ENCODE results near the gene KCNH2. TPM values are rescaled to one million over a fixed set of nuclear protein-coding genes. Genes with fewer than 3 reads are reported as not detected.

The KCNH2 gene
- total and polyA plus RNA-seq, 2 experiments from 2014 or later, result 2.6 to 14.7 TPM

DNA sequence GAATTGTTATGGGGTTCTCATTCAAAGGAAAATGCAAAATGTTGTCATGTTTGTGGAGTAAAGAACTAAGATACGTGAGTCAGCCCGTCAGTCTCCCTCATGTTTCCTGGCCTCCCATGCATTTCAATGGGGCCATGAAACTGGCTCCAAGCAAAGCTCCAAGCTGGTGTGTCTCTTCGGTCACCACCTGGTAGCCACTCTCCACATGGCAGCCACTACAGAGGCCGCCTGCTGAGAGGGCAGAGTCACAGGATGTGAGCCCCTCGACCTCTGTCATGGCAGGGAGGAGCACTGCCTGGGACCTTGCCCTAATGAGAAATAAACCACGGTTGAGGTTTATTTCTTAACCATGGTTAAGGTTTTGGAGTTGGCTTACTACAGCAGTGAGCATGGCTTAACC lies 63.2 kb downstream of the KCNH2 start (continued):
- TF ChIP-seq POLR2AphosphoS5 (IDR thresholded peaks at IDR 0.05; ENCODE audit: low read depth), result no peak
- TF ChIP-seq, protein P1, sequence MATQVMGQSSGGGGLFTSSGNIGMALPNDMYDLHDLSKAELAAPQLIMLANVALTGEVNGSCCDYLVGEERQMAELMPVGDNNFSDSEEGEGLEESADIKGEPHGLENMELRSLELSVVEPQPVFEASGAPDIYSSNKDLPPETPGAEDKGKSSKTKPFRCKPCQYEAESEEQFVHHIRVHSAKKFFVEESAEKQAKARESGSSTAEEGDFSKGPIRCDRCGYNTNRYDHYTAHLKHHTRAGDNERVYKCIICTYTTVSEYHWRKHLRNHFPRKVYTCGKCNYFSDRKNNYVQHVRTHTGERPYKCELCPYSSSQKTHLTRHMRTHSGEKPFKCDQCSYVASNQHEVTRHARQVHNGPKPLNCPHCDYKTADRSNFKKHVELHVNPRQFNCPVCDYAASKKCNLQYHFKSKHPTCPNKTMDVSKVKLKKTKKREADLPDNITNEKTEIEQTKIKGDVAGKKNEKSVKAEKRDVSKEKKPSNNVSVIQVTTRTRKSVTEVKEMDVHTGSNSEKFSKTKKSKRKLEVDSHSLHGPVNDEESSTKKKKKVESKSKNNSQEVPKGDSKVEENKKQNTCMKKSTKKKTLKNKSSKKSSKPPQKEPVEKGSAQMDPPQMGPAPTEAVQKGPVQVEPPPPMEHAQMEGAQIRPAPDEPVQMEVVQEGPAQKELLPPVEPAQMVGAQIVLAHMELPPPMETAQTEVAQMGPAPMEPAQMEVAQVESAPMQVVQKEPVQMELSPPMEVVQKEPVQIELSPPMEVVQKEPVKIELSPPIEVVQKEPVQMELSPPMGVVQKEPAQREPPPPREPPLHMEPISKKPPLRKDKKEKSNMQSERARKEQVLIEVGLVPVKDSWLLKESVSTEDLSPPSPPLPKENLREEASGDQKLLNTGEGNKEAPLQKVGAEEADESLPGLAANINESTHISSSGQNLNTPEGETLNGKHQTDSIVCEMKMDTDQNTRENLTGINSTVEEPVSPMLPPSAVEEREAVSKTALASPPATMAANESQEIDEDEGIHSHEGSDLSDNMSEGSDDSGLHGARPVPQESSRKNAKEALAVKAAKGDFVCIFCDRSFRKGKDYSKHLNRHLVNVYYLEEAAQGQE (IDR thresholded peaks at IDR 0.05; ENCODE audit: unreplicated experiment), result no peak
- TF ChIP-seq EZH2 (IDR thresholded peaks at IDR 0.05; ENCODE audit: low read depth, unreplicated experiment), result no peak
- no peak for TF ChIP-seq NANOG (IDR thresholded peaks at IDR 0.05; ENCODE audit: borderline replicate concordance)
- TF ChIP-seq ZNF114 (CRISPR knock-in tag; IDR thresholded peaks at IDR 0.05), result no peak
- no peak for TF ChIP-seq JUNB (IDR thresholded peaks at IDR 0.05; ENCODE audit: unreplicated experiment)
- no peak for TF ChIP-seq EZH2phosphoT487 (IDR thresholded peaks at IDR 0.05; ENCODE audit: unreplicated experiment)
- no peak for TF ChIP-seq ZNF331 (CRISPR knock-in tag; IDR thresholded peaks at IDR 0.05; ENCODE audit: low read depth)
- no peak for TF ChIP-seq CREB1 (CRISPR knock-in tag; IDR thresholded peaks at IDR 0.05; ENCODE audit: low read depth)
- no peak for TF ChIP-seq STAT1 (IDR thresholded peaks at IDR 0.05; ENCODE audit: unreplicated experiment)

DNA sequence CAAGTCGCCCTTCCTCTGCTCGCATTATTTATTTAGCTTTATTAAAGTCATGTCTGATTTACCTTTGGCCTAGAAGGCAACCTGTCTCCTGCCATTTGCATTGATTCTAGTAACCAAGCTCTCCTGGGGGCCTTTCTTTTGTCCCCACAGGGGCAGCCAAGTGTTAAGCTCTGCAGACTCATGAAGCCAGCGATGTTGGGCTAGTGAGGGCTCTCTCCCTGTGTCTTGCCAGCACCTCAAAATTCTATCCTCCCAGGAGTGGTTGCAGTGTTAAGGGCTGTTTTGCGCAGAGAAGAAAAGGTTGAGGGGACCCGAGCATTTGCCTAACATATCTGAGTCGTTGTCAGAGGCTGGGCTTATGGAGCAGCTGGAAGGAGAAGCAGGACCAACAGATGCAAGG lies 63.9 kb downstream of the KCNH2 start:
- no peaks in the 10 kb centered on the region for H3K27me3 ChIP-seq (ENCODE audit: insufficient read depth)
- no peak for DNase-seq (ENCODE audit: low spot score)
- 0 out of 2 replicates have a peak, but pooled peaks cover 8% of the 10 kb centered on the region for H3K9me2 ChIP-seq (ENCODE audit: insufficient read depth)
- no peaks in the 10 kb centered on the region for H4K20me1 ChIP-seq (replicated peaks; ENCODE audit: insufficient read depth)
- no peaks in the 10 kb centered on the region for H3K79me2 ChIP-seq (replicated peaks; ENCODE audit: insufficient read depth)
- H3K36me3 ChIP-seq (ENCODE audit: insufficient read depth), result no peaks in the 10 kb centered on the region
- Mint-ChIP-seq H3K4me1 (peaks cover 14% of the 10 kb centered on the region), H3K4me3 (no peak overlapping the region), H3K9me3 (peaks cover 4% of the 10 kb centered on the region), H3K36me3 (ENCODE audit: low read depth) (no peaks in the 10 kb centered on the region), H3K27me3 (ENCODE audit: insufficient read depth, low read depth, poor library complexity) (peaks cover 7% of the 10 kb centered on the region), H3K27ac (no peak overlapping the region)
- no peak overlapping the region for H3K4me3 ChIP-seq
- H2AFZ ChIP-seq, result no peak overlapping the region
- H3K4me1 ChIP-seq (ENCODE audit: insufficient read depth), result no peaks in the 10 kb centered on the region; the same call in 1 of the 2 replicates
- ATAC-seq, result no peak
- no peaks in the 10 kb centered on the region for H3F3A ChIP-seq (replicated peaks; ENCODE audit: low read depth)
- no peak overlapping the region for H3K4me2 ChIP-seq
- H3K27ac ChIP-seq (ENCODE audit: low read depth), result no peak overlapping the region
- TF ChIP-seq, protein P1 (IDR thresholded peaks at IDR 0.05; ENCODE audit: unreplicated experiment), result no peak
- TF ChIP-seq, protein P2, sequence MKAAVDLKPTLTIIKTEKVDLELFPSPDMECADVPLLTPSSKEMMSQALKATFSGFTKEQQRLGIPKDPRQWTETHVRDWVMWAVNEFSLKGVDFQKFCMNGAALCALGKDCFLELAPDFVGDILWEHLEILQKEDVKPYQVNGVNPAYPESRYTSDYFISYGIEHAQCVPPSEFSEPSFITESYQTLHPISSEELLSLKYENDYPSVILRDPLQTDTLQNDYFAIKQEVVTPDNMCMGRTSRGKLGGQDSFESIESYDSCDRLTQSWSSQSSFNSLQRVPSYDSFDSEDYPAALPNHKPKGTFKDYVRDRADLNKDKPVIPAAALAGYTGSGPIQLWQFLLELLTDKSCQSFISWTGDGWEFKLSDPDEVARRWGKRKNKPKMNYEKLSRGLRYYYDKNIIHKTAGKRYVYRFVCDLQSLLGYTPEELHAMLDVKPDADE (IDR thresholded peaks at IDR 0.05), result no peak
- no peak for TF ChIP-seq POLR2AphosphoS5 (IDR thresholded peaks at IDR 0.05; ENCODE audit: low read depth)
- TF ChIP-seq, protein P3, sequence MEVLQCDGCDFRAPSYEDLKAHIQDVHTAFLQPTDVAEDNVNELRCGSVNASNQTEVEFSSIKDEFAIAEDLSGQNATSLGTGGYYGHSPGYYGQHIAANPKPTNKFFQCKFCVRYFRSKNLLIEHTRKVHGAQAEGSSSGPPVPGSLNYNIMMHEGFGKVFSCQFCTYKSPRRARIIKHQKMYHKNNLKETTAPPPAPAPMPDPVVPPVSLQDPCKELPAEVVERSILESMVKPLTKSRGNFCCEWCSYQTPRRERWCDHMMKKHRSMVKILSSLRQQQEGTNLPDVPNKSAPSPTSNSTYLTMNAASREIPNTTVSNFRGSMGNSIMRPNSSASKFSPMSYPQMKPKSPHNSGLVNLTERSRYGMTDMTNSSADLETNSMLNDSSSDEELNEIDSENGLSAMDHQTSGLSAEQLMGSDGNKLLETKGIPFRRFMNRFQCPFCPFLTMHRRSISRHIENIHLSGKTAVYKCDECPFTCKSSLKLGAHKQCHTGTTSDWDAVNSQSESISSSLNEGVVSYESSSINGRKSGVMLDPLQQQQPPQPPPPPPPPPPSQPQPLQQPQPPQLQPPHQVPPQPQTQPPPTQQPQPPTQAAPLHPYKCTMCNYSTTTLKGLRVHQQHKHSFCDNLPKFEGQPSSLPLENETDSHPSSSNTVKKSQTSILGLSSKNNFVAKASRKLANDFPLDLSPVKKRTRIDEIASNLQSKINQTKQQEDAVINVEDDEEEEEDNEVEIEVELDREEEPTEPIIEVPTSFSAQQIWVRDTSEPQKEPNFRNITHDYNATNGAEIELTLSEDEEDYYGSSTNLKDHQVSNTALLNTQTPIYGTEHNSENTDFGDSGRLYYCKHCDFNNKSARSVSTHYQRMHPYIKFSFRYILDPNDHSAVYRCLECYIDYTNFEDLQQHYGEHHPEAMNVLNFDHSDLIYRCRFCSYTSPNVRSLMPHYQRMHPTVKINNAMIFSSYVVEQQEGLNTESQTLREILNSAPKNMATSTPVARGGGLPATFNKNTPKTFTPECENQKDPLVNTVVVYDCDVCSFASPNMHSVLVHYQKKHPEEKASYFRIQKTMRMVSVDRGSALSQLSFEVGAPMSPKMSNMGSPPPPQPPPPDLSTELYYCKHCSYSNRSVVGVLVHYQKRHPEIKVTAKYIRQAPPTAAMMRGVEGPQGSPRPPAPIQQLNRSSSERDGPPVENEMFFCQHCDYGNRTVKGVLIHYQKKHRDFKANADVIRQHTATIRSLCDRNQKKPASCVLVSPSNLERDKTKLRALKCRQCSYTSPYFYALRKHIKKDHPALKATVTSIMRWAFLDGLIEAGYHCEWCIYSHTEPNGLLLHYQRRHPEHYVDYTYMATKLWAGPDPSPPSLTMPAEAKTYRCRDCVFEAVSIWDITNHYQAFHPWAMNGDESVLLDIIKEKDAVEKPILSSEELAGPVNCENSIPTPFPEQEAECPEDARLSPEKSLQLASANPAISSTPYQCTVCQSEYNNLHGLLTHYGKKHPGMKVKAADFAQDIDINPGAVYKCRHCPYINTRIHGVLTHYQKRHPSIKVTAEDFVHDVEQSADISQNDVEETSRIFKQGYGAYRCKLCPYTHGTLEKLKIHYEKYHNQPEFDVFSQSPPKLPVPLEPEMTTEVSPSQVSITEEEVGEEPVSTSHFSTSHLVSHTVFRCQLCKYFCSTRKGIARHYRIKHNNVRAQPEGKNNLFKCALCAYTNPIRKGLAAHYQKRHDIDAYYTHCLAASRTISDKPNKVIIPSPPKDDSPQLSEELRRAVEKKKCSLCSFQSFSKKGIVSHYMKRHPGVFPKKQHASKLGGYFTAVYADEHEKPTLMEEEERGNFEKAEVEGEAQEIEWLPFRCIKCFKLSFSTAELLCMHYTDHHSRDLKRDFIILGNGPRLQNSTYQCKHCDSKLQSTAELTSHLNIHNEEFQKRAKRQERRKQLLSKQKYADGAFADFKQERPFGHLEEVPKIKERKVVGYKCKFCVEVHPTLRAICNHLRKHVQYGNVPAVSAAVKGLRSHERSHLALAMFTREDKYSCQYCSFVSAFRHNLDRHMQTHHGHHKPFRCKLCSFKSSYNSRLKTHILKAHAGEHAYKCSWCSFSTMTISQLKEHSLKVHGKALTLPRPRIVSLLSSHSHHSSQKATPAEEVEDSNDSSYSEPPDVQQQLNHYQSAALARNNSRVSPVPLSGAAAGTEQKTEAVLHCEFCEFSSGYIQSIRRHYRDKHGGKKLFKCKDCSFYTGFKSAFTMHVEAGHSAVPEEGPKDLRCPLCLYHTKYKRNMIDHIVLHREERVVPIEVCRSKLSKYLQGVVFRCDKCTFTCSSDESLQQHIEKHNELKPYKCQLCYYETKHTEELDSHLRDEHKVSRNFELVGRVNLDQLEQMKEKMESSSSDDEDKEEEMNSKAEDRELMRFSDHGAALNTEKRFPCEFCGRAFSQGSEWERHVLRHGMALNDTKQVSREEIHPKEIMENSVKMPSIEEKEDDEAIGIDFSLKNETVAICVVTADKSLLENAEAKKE (CRISPR knock-in tag; IDR thresholded peaks at IDR 0.05), result no peak

Data from GM23338 (cell line).